HCT116 (cell line): Measurements from ENCODE around the gene FN3K. TPM values are rescaled to one million over a fixed set of nuclear protein-coding genes. Genes with fewer than 3 reads are reported as not detected.

ENCODE experiments used
- ATAC-seq: fragments of 200-7000 bp; cut with Tn5 transposase; 2 replicates; pipeline ENCODE4 v1.9.1; 2020; ENCODE audit warnings: mild to moderate bottlenecking, moderate library complexity
- BruUV-seq: library from RNA; stranded (reverse); fragments of 400-500 nt; replicated peaks from 2 replicates; lab custom pipeline; 2021; lab: Mats Ljungman, UMichigan
- CTCF ChIA-PET: fragments of 300-600 bp; sonication (Branson Sonifier 250); formaldehyde crosslinking; loops from one replicate; lab custom pipeline; 2021; ENCODE audit warnings: antibody characterized with exemption; lab: Charles Lee
- POLR2A ChIA-PET: fragments of 300-600, 350-600 bp; sonication (Branson Sonifier 250); formaldehyde crosslinking; loops from one replicate; lab custom pipeline; 2021; ENCODE audit warnings: antibody characterized with exemption; lab: Charles Lee
- RAD21 ChIA-PET, 2 experiments: fragments of 300-600 bp; sonication (Branson Sonifier 250); formaldehyde crosslinking; loops; one replicate each; lab custom pipeline; 2023; ENCODE audit warnings: low total read pairs in 2 of 2; ENCODE audit not compliant: uncharacterized antibody in 2 of 2, unreplicated experiment in 2 of 2, low non-redundant PET in 1 of 2; lab: Charles Lee
- DNase-seq: peaks from one replicate; pipeline ENCODE4 v3.0.0-alpha.2; 2010; ENCODE audit warnings: low read depth, low spot score
- H2AFZ ChIP-seq: fragments of 200-600 bp; shearing (Covaris generic), sonication (generic); 2 replicates; pipeline ENCODE4 v1.6.1; 2017; ENCODE audit warnings: low read depth, mixed run types, mixed read lengths, antibody characterized with exemption, low read length; ENCODE audit not compliant: poor library complexity, severe bottlenecking
- H3K27ac ChIP-seq: 2 replicates; pipeline ENCODE4 v1.5.1; 2012; ENCODE audit warnings: low read depth, low read length
- H3K27me3 ChIP-seq: fragments of 200-600 bp; sonication (generic); 2 replicates; pipeline ENCODE4 v1.6.1; 2016; ENCODE audit warnings: mixed run types, low read length, mixed read lengths; ENCODE audit not compliant: insufficient read depth
- H3K36me3 ChIP-seq, 2 experiments: fragments of 200-500 bp in 1 of 2; fragments of 200-600 bp in 1 of 2; sonication (Bioruptor generic) in 1 of 2; sonication (generic) in 1 of 2; 2 replicates each; pipeline versions ENCODE4 v1.5.1 to v1.6.1; 2014 to 2016; ENCODE audit warnings: low read length in 2 of 2, inconsistent platforms in 1 of 2, mixed read lengths in 1 of 2, mixed run types in 1 of 2; ENCODE audit not compliant: insufficient read depth in 2 of 2, control insufficient read depth in 1 of 2
- H3K4me1 ChIP-seq, 2 experiments: fragments of 200-600 bp in 1 of 2; sonication (generic) in 1 of 2; 2 replicates each; pipeline versions ENCODE4 v1.5.1 to v1.6.1; 2012 to 2017; ENCODE audit warnings: low read length in 2 of 2, inconsistent platforms in 1 of 2, mild to moderate bottlenecking in 1 of 2, mixed read lengths in 1 of 2, mixed run types in 1 of 2, moderate library complexity in 1 of 2; ENCODE audit not compliant: insufficient read depth in 2 of 2, control insufficient read depth in 1 of 2
- H3K4me2 ChIP-seq: fragments of 200-600 bp; sonication (generic); 2 replicates; pipeline ENCODE4 v1.6.1; 2017; ENCODE audit warnings: mixed run types, low read length, mixed read lengths
- H3K4me3 ChIP-seq, 2 experiments: fragments of 200-600 bp in 1 of 2; sonication (generic) in 1 of 2; replicated peaks in 1 of 2; 2 replicates each; pipeline ENCODE4 v1.5.1; 2011 to 2016; ENCODE audit warnings: low read length in 2 of 2, control low read depth in 1 of 2, low read depth in 1 of 2, mild to moderate bottlenecking in 1 of 2, mixed read lengths in 1 of 2, mixed run types in 1 of 2
- H3K79me2 ChIP-seq: fragments of 200-600 bp; sonication (generic); 2 replicates; pipeline ENCODE4 v1.6.1; 2017; ENCODE audit warnings: mild to moderate bottlenecking, mixed run types, low read length, moderate library complexity, mixed read lengths; ENCODE audit not compliant: insufficient read depth
- H3K9ac ChIP-seq: fragments of 200-600 bp; sonication (generic); 2 replicates; pipeline ENCODE4 v1.6.1; 2016; ENCODE audit warnings: low read length, mixed read lengths
- H3K9me2 ChIP-seq: fragments of 200-600 bp; sonication (generic), shearing (Covaris generic); 2 replicates; pipeline ENCODE4 v1.6.1; 2017; ENCODE audit warnings: mixed run types, mild to moderate bottlenecking, moderate library complexity; ENCODE audit not compliant: insufficient read depth
- H3K9me3 ChIP-seq, 2 experiments: fragments of 200-500 bp in 1 of 2; fragments of 200-600 bp in 1 of 2; sonication (Bioruptor generic) in 1 of 2; sonication (generic) in 1 of 2; 2 replicates each; pipeline ENCODE4 v1.6.1; 2014 to 2017; ENCODE audit warnings: low read length in 2 of 2, mixed read lengths in 2 of 2, inconsistent platforms in 1 of 2, low read depth in 1 of 2, mild to moderate bottlenecking in 1 of 2, mixed run types in 1 of 2, moderate library complexity in 1 of 2; ENCODE audit not compliant: control insufficient read depth in 1 of 2, insufficient read depth in 1 of 2
- H4K20me1 ChIP-seq: fragments of 200-600 bp; sonication (generic), shearing (Covaris generic); 2 replicates; pipeline ENCODE4 v1.6.1; 2017; ENCODE audit warnings: mixed run types, mild to moderate bottlenecking, moderate library complexity; ENCODE audit not compliant: insufficient read depth
- EGR1 ChIP-seq: IDR thresholded peaks from 2 replicates; pipeline ENCODE4 v1.6.1; 2012; ENCODE audit warnings: low read depth
- EZH2phosphoT487 ChIP-seq: fragments of 200-600 bp; IDR thresholded peaks from 2 replicates; pipeline ENCODE4 v1.6.1; 2018; ENCODE audit warnings: antibody characterized with exemption, borderline replicate concordance
- FOSL1 ChIP-seq: IDR thresholded peaks from 2 replicates; pipeline ENCODE4 v1.6.1; 2012; ENCODE audit warnings: low read depth
- POLR2A ChIP-seq: IDR thresholded peaks from 2 replicates; pipeline ENCODE4 v1.7.0; 2011; ENCODE audit warnings: borderline replicate concordance; ENCODE audit not compliant: insufficient read depth, insufficient read length; ENCODE audit errors: extremely low read depth
- REST ChIP-seq: IDR thresholded peaks from 2 replicates; pipeline ENCODE4 v1.6.1; 2012; ENCODE audit warnings: low read depth
- SIN3A ChIP-seq: IDR thresholded peaks from 2 replicates; pipeline ENCODE4 v1.6.1; 2012; ENCODE audit warnings: low read depth
- intact Hi-C: fragments of 100-400 bp; cut with micrococcal nuclease; formaldehyde crosslinking; loops from 2 replicates; pipeline ENCODE4 v1.10.0; 2022
- total RNA-seq: library from RNA; stranded (reverse); gene quantifications from one replicate; pipeline ENCODE4 v1.2.1, GENCODE V29; 2021; ENCODE audit not compliant: unreplicated experiment

The FN3K gene
- total RNA-seq, 1 experiment from 2014 or later, result 9.9 TPM

GRCh38 chr17:82732118-82732743 is 3.2 kb upstream of the FN3K start:
- Histone ChIP-seq H3K27ac (no peak overlapping the region), H3K36me3 (peaks cover 12 to 31% of the 10 kb centered on the region in 2 experiments), H3K4me1 (peaks cover 0 to 7% of the 10 kb centered on the region in 2 experiments; a peak in 1 of 4 replicates), H3K4me3 (no peak overlapping the region), H2AFZ (no peak overlapping the region), H3K9ac (no peak overlapping the region), H3K4me2 (no peak overlapping the region), H4K20me1 (no peaks in the 10 kb centered on the region), H3K9me2 (no peaks in the 10 kb centered on the region), H3K27me3 (no peaks in the 10 kb centered on the region), H3K79me2 (no peaks in the 10 kb centered on the region), H3K9me3 (peaks cover 10 to 15% of the 10 kb centered on the region in 2 experiments; a peak in 3 of 4 replicates)
- no peak for DNase-seq
- BruUV-seq, result no TSS peak
- ChIA-PET CTCF (no interaction called here), RAD21 (no interaction called here), POLR2A (no interaction called here)
- no peak for TF ChIP-seq REST
- no peak for TF ChIP-seq FOSL1
- no peak for TF ChIP-seq SIN3A
- TF ChIP-seq POLR2A, result no peak
- no peak for TF ChIP-seq EZH2phosphoT487
- TF ChIP-seq EGR1, result no peak
- intact Hi-C loops, result no loop called here
- no peak for ATAC-seq
